Stimulated activated CD4-positive, alpha-beta T cell treated with anti-CD3 and anti-CD28 coated beads, Interleukin-1b, Interleukin-23, amount 100 ng/mL, for 48 hours (primary cell): ENCODE measurements around the gene GRK1.

Experiments used
- DNase-seq: peaks from one replicate; pipeline ENCODE4 v3.0.0-alpha.2; 2020

Gene GRK1

DNA sequence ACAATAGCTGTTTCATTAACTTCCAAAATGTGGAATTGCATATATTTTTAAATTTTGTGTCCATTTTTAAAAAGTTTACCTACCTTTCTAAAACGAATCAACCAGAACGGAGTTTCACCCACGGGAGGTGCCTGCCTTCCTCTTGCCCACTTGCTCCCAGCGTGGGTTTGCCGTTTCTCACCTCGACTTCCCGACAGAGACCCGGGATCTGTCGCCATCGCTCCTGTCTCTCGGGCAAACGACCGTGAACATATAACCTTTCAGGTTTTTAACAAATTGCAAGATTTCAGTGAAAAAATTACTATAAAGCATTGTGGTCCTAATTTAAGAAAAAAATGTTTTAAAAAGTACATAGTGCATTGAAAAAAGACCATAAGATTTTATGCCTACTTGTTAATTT lies 96.2 kb downstream of the GRK1 start:
- no peak for DNase-seq

DNA sequence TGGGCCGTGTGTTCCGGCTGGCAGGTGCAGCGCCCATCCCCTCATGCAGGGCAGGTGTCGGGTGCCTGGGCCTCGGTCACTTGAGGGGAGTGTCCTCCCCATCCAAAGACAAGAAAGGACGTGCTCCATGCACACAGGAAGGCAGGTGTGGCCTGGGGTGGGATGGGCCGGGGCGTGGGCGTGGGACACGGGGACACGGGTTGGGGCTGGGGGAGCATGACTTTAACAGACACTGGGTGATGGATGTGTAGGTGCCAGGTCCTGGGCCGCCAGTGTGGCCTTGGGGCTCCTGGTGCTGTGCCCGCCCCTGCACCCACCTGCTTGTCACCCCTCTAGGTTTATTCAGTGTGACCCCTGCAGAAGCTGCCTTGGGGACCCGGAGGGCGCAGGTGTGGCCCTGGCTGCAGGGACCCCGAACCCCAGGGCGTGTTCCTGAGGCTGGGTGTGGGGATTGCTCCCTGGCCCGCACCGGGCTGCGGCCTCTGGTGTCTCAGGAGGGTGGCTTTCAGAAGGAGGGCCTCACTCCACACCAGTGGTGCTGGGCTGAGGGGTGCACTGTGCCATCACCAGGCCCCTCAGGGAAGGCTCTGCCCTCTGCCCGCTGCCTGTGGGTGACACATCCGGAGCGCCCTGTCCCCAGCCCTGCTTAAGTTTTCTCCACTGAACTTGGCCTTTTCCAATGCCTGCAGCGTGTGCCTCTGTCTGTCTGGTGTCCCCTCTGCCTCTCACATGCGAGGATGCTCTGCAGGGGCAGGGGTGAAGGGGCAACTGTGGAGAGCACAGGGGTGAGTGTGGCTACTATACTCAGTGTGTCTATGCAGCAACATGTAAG lies 97.2 kb downstream of the GRK1 start:
- DNase-seq: no peak

DNA sequence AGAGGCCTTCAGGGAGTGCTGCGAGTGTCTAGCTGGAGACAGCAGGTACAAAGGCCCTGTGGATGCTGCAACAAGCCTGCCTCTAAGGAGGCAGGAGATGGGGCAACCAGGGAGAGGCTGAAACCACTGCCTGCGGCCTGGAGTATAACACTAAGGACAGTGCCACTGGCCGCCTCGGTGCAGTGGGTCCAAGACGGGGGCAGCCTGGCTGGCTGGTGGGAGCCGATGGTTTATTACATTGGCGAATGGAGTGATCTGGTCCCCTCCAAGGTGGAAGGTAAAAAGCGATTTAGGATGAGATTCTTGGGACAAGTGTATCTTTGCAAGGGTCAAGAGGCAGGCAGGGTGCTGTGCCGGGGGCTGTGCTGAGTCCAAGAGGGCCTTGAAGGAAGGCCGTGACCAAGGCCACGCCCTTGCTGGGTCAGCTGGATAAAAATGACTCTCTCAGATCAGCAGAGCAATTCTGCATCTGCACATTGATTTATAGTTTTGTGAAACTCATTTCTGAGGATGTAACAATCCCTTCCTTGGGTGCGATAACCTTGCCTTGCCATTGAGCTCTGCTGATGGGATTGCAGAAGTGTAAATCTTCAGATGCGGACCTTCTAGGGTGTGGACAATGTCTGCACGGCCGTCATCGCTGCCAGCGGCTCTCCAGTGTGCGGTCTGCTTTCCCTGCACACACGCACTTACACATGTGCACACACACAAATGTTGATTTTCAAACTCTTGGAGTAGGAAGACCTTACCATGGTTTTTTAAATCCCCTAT lies 98.0 kb downstream of the GRK1 start:
- no peak for DNase-seq

DNA sequence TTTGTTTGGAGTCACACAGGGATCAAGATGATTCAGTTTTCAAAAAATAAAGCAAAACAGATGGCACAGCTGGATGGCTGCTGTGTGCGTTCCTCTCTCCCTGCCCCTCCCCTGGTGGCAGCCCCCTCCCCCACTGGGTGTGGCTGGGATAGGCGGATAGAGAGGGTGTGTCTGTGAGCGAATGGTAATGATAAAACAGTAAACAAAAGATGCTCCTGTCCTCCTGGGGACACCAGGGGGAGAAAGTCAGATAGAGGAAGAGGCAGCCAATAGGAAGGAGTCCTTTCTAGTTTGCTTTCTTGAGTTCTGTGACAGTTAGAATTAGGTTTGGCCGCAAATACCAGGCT lies 98.5 kb downstream of the GRK1 start:
- no peak for DNase-seq

DNA sequence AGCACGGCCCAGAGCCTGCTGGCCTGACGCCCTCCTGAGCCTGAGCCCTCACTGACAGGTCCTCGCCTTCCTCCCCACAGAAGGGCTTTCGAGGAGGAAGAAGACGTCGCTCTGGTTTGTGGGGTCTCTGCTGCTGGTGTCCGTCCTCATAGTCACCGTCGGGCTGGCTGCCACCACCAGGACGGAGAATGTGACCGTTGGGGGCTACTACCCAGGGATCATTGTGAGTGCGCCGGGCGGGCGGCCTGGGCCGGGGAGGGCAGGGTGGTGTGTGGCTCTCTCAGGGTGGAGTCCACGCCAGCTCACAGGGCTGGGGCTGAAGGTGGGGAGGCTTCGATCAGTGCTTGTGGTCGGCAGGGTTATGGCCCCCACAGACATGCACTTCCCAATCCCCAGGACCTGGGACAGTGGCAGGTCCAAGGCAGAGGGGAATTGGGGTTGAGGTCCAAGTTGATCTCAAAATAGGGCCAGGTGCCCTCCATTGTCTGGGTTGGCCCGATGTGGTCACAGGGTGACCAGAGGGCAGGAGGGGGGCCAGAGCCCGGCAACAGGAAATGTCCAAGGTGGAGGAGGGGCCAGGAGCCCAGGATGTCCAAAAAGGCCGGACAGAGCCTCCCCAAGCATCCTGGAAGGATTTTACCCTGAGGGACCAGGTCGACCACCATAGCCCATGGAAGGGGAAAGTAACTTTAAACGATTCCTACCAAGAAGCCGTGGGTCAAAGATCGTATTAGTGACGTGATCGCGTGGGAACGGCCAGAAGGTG lies 99.2 kb downstream of the GRK1 start:
- no peak for DNase-seq

DNA sequence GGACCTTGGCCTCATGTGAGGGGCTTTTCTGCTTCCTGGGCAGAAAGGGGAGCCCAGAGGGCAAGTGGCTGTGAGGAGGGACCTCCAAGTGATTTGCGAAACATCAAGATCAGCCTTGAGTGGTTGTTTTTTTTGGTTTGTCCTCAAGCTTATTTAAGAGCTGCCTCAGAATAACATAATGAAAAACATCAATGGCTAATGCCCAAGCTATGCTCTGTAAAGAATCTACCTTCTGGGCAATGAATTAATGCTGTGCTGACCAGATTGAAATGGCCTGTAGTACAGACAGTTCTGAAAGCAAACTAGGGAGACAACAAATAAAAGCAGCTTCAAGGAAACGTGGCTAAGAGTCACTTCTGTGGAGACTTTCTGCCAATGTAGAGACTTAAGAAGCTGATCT lies 100.3 kb downstream of the GRK1 start:
- DNase-seq: no peak

DNA sequence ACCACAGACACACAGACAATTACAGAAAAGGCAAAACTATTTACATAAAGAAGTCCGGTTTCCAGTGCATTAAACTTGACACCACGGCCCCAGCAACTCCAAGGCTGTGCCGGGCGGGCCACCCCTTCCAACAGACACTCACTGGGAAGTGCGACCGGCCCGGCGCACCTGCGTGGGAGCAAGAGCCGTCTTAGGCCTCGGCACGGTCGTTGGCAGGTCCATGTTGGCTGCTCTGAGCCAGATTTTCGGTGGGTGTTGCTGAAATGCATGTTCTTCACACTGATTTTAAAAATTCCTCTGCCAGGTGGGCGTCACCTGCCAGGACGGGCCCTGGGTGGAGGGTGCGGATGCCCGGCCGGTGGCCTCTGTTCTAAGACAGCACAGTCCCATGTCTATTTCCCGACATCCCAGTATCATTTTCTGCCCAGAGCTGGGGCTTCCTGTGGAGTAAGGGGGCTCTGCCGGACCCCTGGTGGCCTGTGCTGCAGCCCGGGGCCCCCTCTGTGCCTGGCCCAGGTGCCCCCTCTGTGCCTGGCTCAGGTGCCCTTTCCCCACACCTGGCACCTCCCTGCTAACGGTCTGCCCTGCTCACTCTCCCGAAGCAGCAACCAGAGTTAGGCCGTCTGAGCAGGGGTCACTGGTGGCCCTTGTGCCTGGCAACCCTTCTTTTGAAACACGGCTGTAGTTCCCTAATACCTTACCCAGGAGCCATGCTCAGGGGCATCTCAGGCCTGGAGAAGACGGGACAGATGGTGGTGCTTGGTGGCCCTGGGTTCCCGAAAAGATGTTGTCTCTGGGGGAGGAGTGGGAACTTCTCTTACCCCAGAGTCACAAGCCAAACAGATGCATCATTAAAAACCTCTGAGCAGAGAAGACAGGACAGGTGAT lies 101.2 kb downstream of the GRK1 start:
- no peak for DNase-seq

DNA sequence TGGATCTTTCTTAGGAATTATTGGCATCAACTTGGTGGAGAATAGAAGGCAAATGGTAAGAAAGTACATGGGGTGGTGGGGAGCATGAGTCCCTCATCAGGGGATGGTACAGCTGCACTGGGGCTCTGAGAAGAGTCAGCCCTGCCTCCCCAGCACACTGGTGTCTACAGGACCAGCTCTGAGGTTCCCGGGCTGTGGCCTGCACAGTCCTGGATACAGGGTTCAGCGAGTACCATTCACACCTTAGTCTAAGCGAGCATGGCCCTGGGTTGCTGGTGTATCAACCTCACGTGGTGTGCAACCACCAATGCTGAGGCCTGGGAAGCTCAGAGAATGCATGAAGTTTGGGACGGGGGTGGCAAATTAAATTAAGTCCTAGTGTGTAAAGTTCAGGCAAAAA lies 102.1 kb downstream of the GRK1 start:
- no peak for DNase-seq

DNA sequence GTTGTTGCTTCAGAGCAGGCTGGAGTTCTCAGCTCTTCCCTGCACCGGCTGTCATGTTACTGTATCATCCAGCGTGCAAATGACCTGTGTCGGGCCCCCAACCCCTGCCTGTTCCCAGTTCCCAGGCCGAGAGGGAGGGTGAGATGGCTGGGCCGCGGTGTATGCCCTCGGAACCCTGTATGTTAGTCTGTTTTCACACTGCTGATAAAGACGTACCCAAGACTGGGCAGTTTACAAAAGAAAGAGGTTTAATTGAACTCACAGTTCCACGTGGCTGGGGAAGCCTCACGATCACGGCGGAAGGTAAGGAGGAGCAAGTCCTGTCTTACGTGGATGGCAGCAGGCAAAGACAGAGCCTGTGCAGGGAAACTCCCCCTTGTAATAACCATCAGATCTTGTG lies 102.9 kb downstream of the GRK1 start:
- no peak for DNase-seq

DNA sequence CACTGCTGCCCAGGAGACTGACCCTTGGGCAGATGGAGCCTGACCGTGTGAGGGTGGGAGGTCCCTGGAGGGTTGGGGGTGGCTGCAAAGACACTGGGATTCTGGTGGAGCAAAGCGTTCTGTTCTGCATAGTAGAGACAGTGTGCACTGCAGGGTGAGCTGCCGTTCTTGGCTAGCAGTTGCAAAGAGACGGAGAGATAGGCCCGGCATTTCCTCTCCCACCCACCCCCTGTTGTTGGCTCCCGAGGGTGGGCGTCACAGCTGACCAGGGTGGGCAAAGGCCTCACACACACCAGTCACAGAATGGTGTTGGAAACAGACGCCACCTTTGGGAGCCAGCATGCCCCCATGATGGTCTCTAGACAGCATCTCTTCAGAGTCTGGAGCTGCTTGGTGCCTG lies 103.4 kb downstream of the GRK1 start:
- no peak for DNase-seq

DNA sequence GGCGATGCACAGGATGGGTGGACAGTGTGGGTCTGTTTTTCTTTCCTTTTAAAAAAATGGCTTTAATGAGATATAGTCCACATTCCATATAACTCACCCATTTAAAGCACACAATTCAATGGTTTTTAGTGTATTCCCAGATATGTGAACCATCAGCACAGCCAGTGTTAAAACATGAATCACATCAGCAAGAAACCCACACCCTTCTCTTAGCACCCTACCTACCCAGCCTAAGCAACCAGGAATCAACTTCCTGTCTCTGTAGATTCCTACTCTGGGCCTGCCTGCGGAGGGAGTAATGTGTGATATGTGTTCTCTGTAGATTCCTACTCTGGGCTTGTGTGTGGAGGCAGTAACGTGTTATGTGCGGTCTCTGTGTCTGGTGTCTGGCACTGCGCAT lies 103.9 kb downstream of the GRK1 start:
- no peak for DNase-seq

DNA sequence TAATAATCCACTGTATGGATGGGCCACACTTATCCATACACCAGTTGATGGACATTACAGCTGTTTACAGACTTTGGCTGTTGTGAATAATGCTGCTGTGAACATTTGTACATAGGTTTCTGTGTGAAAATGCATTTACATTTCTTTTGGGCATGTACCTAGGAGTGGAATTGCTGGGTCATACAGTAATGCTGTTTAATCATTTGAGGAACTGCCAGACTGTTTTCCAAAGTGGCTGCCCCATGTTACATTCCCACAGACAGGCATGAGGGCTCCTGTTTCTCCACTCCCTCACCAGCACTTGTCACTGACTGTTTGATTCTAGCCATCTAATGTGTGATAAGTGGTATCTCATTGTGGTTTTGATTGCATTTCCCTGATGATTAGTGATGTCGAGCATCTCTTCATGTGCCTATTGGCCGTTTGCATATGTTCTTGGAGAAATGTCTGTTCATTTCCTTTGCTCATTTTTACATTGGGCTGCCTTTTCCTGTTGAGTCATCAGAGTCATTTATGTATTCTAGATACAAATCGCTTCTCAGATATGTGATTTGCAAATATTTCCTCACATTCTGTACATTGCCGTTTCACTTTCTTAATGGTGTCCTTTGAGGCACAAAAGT lies 104.8 kb downstream of the GRK1 start:
- DNase-seq: no peak

DNA sequence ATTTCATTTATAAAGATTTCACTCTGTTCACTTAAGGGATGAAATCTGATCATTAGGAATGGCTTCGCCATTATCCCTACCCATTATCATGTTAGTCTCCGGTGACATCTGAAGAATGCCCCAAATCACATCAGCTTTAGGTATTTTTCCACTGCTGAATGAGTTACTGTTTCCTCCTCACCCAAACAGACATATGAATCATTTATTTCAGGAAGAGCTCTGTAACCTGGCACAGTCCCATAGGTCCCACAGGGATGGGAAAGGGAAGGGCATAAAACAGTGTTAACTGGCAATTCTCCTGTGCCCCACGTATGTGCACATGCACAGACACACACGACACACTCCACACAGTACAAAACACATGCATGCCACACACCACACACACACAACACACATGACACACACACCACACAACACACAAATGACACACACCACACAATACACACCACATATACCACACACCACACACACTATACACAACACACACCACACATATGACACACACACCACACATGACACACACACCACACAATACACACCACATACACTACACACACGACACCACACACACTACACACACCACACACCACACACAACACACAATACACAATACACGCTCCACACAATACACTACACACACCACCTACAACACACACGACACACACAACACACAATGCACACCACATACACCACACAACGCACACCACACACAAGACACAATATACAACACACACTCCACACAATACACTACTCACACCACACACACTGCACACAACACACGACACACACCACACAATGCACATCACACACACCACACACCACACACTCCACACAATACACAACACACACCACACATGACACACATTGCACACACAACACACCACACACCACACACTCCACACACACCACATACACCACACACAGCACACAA lies 107.4 kb downstream of the GRK1 start:
- DNase-seq: no peak

DNA sequence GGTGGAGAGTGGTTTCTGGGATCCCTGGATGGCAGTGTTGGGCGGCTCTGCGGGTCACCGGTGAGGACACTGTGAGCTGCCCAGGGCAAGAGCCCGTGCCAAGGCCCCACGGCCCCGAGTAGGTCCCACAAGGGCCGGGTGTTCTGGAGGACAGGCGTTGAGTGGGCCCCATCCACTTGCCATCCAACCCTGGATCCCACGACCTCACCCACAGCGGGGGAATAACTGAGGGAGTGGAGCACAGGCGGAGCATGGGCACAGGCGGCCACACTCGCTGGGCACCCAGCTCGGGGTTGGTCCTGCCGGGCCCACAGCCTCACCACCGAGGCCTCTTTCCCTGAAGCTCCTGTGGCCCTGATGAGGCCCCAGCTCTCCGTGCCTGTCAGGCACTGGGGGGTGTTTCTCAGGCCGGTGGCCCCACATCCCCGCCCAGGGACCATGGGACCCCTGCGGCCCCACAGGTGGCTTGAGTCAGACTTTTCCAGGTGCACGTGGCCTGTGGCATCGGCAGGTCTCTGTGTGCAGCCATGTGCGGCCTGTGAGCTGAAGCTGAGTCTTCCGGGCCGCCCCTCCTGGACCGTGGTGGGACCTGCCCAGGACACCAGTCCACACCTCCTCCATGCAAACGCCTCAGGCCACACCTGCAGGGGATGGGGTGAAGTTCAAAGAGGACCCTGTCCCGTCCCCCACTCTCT lies 108.6 kb downstream of the GRK1 start:
- no peak for DNase-seq

DNA sequence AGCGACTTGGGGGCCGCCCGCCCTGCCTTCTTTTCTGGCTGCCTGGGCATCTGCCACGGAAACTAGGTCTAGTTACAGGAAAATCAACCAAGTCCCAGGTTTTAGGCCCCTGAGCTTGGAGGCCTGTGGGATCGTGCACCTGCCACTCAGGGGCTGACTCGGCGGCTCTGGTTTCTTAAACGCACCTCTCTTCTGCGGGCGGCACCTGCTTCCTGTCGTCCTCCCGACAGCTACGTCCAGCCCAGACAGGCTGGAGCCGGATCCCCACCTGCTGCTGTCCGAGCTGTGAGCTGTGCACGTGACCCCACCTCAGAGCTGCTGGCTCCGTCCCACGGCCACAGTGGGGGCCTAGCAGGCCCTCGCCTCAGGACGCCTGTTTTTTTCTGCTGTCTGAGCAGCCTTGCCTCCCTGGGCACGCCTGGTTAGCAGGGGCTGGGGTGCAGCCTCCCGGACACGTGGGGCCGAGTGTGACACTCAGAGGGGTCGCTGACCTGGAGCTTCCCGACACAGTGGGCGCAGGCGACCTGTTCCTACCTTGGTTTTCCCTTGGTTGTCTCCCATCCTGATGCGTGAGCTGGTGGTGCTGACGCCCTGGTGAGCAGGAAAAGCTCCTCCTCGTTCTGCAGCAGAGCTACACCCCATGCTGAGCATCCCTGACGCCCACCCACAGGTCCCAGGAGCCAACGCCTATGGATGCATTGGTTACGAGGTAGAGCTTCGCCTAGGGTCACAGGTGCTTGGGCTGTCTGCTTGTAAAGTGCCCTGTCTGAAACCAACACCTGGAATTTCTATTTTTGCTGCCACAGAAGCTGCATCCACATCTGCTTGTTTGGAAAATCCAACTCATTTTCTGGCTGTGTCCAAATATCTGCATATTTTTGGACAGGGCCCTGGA lies 109.5 kb downstream of the GRK1 start:
- no peak for DNase-seq

DNA sequence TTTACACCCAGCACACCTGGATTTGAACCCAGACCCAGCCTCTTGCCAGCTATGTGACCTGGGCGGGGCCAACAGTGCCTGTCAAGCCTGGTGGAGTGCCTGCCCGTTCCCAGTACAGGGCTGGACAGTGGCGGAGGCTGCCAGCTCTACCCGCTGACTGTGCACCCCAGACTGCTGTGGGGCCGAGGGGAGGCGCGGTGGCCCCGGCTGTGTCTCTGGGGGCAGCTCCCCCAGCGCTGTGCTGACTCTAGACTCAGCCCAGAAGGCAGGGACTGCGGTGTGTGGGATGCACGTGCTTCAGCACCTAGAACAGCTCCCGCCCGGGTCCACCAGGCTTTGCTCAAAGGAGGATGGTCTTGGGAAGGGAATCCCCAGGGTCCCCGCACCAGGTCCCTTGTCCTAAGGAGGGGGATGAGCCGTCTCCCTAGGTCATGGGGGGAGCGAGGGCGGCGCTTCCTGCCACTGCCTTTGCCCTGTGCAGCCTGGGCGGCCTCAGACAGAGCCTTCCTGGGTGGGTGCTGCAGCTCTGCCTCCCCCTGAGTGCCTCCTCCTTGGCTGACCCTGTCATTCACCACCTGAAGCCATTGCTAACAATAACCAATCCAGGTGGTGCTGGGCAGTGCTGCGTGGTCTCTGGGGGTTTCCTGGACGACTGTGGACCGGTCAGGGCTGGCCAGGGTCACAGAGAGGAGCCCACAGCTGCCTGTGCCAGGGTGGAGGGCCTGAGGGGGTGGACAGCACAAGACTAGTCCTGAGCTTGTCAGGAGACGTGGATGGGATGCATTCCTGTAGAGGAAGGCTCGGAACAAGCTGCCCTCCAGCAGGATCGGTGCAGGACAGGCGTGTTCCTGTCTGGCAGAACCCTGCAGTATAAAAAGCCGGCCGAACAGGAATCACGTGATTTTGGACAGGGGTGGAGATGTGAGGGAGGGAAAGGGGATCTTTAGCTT lies 110.6 kb downstream of the GRK1 start:
- DNase-seq: no peak

DNA sequence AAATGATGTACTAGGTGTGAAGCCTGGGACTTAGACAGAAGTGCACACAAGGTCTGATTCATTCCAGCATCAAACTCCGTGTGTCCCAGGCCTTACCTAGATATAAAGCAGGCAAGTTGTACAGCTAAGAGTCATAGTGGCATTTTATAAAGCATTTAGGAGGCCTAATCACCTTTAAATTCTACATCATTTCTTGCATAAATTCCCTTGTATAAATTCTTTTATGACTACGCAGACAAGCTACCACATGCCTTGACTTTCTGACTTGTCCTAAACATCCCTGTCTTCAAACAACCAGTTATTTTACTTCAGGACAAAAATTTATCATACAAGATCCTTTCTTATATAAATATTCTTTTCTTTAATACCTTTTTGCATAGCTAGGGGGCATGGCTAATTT lies 114.6 kb downstream of the GRK1 start:
- no peak for DNase-seq

DNA sequence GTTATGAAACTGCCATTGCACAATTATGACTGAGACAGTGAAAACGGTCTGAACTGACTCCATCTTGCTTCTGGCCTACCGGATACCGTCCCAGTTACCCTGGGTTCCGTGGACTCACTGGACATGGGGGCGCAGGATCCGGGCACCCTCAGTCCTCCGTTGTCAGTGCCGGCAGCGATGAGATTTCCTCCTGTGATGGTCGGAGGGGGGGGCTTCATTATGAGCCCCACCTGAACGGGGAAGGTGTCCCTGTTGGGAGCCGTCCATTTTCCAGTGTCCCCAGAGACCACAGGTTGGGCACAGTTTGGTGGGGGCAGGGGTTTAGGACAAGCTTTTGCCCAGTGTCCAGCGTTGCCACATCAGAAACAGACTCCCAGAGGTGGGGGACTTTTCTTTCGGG lies 115.5 kb downstream of the GRK1 start:
- no peak for DNase-seq
